Measurements from ENCODE around the gene GNG14.

DNA sequence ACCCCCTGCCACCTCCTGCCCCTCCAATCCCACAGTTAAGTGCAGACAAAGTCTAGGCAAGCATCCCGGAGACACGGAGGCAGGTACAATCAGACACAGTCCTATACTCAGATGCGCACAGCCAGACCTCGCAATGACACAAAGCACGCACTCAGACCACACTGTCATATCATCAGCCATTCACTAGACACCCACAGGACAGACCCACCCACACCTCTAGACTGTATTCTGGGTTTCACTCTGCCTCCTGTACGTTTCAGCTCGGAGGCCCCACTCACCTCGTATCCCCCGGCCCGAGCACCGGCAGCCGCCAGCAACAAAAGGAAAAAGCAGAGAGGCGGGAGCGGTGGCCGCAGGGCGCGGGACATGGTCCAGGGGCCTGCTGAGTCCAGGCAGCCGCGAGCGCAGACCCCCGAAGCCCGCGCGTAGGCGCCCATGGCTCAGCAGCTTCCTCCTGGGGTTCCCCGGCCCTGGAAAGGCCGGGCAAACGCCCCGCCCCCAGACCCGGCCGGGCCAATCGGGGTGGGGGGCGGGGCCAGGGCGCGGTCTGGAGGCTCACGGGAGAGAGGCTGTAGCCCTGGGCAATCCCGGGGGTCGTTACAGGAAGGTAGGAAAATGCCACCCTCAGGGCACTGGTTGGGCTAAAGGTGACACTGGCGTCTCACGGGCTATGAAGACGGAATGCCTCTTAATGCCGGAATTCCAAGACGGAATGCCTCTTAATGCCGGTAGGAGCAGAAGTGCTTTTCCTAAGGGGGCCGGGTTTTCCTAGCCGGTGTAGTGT, 21.3 kb upstream of the GNG14 start, which contains the start of the genes MAN2B1 and WDR83:
- TF ChIP-seq, protein P1, sequence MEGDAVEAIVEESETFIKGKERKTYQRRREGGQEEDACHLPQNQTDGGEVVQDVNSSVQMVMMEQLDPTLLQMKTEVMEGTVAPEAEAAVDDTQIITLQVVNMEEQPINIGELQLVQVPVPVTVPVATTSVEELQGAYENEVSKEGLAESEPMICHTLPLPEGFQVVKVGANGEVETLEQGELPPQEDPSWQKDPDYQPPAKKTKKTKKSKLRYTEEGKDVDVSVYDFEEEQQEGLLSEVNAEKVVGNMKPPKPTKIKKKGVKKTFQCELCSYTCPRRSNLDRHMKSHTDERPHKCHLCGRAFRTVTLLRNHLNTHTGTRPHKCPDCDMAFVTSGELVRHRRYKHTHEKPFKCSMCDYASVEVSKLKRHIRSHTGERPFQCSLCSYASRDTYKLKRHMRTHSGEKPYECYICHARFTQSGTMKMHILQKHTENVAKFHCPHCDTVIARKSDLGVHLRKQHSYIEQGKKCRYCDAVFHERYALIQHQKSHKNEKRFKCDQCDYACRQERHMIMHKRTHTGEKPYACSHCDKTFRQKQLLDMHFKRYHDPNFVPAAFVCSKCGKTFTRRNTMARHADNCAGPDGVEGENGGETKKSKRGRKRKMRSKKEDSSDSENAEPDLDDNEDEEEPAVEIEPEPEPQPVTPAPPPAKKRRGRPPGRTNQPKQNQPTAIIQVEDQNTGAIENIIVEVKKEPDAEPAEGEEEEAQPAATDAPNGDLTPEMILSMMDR (IDR thresholded peaks at IDR 0.05 in 2 of 3, conservative IDR thresholded peaks at IDR 0.05 in 1 of 3; ENCODE audit: borderline replicate concordance in 1 of 3, insufficient read depth in 1 of 3, low read depth in 2 of 3, low read length in 2 of 3): no peak
- TF ChIP-seq RAD21 (IDR thresholded peaks at IDR 0.05; ENCODE audit: low read depth) (no peak), SIN3A (IDR thresholded peaks at IDR 0.05; ENCODE audit: low read depth) (no peak), POLR2AphosphoS5 (IDR thresholded peaks at IDR 0.05; ENCODE audit: low read depth, low read length) (peak; percentile 50; the same call in 1 of the 2 replicates), EGR1 (IDR thresholded peaks at IDR 0.05; ENCODE audit: low read depth) (no peak), EZH2 (IDR thresholded peaks at IDR 0.05) (no peak), ZNF274 (IDR thresholded peaks at IDR 0.05; ENCODE audit: low read depth, low read length) (no peak), EZH2phosphoT487 (IDR thresholded peaks at IDR 0.05; ENCODE audit: borderline replicate concordance) (no peak), POLR2A (IDR thresholded peaks at IDR 0.05; ENCODE audit: borderline replicate concordance, extremely low read depth, insufficient read depth, insufficient read length) (no peak), SP1 (IDR thresholded peaks at IDR 0.05; ENCODE audit: low read depth) (no peak)
- TF ChIP-seq, protein P2, sequence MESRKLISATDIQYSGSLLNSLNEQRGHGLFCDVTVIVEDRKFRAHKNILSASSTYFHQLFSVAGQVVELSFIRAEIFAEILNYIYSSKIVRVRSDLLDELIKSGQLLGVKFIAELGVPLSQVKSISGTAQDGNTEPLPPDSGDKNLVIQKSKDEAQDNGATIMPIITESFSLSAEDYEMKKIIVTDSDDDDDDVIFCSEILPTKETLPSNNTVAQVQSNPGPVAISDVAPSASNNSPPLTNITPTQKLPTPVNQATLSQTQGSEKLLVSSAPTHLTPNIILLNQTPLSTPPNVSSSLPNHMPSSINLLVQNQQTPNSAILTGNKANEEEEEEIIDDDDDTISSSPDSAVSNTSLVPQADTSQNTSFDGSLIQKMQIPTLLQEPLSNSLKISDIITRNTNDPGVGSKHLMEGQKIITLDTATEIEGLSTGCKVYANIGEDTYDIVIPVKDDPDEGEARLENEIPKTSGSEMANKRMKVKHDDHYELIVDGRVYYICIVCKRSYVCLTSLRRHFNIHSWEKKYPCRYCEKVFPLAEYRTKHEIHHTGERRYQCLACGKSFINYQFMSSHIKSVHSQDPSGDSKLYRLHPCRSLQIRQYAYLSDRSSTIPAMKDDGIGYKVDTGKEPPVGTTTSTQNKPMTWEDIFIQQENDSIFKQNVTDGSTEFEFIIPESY (IDR thresholded peaks at IDR 0.05; ENCODE audit: extremely low read depth, insufficient replicate concordance, low read length): no peak
- TF ChIP-seq, protein P3, sequence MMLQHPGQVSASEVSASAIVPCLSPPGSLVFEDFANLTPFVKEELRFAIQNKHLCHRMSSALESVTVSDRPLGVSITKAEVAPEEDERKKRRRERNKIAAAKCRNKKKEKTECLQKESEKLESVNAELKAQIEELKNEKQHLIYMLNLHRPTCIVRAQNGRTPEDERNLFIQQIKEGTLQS (IDR thresholded peaks at IDR 0.05): no peak
